NCI-H2227 (cell line): ENCODE results near the gene CDH15.

Experiments used
- DNase-seq: peaks from one replicate; lab custom pipeline; 2025; ENCODE audit not compliant: unreplicated experiment; lab: John Stamatoyannopoulos, UW

The CDH15 gene

GRCh38 chr16:89198417-89199240, 27.1 kb downstream of the CDH15 start:
- no peak for DNase-seq

- DNase-seq = no peak
Observed at GRCh38 chr16:89199241-89200123, 27.9 kb downstream of the CDH15 start.

GRCh38 chr16:89200124-89200849, 28.7 kb downstream of the CDH15 start, which contains the start of gene SLC22A31:
TSS of gene SLC22A31 (minus strand) at chr16:89200537. CDS start at chr16:89200501, 36 bp downstream.
- no peak for DNase-seq

GRCh38 chr16:89200850-89201411, 29.4 kb downstream of the CDH15 start:
- DNase-seq = no peak

GRCh38 chr16:89201439-89202377, 30.2 kb downstream of the CDH15 start:
- DNase-seq = peak; percentile 84

- no peak for DNase-seq
Observed at GRCh38 chr16:89202422-89203215, 31.1 kb downstream of the CDH15 start.

- no peak for DNase-seq
Observed at GRCh38 chr16:89207993-89208392, 36.4 kb downstream of the CDH15 start.

GRCh38 chr16:89209522-89210044, 38.0 kb downstream of the CDH15 start:
- DNase-seq = no peak

- DNase-seq = no peak
Observed at GRCh38 chr16:89210165-89210903, 38.8 kb downstream of the CDH15 start.

- no peak for DNase-seq
Observed at GRCh38 chr16:89210904-89211515, 39.5 kb downstream of the CDH15 start.

- DNase-seq = peak; percentile 69
Observed at GRCh38 chr16:89216315-89217137, 45.0 kb downstream of the CDH15 start.

GRCh38 chr16:89217138-89217387, 45.5 kb downstream of the CDH15 start:
- no peak for DNase-seq

- peak; percentile 77 for DNase-seq
Observed at GRCh38 chr16:89217388-89218191, 46.0 kb downstream of the CDH15 start, which contains the start of gene ZNF778. TSS of gene ZNF778 (plus strand) at chr16:89217703. CDS start at chr16:89221128, 3,425 bp downstream.

GRCh38 chr16:89219365-89219764, 47.8 kb downstream of the CDH15 start:
- no peak for DNase-seq

- DNase-seq = no peak
Observed at GRCh38 chr16:89221604-89222003, 50.1 kb downstream of the CDH15 start.

GRCh38 chr16:89222931-89223330, 51.4 kb downstream of the CDH15 start:
- no peak for DNase-seq
